GM21367 (cell line): ENCODE data around the gene JKAMP.

Experiments
- ATAC-seq: cut with Tn5 transposase; IDR thresholded peaks from one replicate; pipeline ENCODE4 v1.9.1; 2021; ENCODE audit not compliant: unreplicated experiment

JKAMP gene

GRCh38 chr14:59480166-59480565 is 4.2 kb upstream of the JKAMP start:
- ATAC-seq: no peak

DNA sequence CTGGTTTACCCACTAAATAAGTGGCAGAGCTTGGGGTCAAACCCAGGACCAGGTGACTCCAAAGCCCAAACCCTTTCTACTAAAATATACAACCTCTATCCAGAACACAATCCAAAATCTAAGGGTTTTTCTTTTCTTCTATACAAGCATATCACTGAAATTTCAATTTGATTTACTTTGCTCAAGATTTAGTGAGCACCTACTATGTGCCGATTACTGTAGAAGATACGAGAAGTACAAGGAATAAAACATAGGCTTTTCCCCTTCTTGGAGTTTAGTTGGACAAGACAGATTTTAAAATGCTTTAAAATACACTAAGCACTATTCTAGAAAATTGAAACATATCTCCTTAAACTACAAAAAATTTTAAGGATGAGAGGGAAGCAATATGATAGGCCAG is 2.9 kb upstream of the JKAMP start:
- no peak for ATAC-seq

GRCh38 chr14:59481871-59482540 is 2.3 kb upstream of the JKAMP start:
- ATAC-seq: no peak

DNA sequence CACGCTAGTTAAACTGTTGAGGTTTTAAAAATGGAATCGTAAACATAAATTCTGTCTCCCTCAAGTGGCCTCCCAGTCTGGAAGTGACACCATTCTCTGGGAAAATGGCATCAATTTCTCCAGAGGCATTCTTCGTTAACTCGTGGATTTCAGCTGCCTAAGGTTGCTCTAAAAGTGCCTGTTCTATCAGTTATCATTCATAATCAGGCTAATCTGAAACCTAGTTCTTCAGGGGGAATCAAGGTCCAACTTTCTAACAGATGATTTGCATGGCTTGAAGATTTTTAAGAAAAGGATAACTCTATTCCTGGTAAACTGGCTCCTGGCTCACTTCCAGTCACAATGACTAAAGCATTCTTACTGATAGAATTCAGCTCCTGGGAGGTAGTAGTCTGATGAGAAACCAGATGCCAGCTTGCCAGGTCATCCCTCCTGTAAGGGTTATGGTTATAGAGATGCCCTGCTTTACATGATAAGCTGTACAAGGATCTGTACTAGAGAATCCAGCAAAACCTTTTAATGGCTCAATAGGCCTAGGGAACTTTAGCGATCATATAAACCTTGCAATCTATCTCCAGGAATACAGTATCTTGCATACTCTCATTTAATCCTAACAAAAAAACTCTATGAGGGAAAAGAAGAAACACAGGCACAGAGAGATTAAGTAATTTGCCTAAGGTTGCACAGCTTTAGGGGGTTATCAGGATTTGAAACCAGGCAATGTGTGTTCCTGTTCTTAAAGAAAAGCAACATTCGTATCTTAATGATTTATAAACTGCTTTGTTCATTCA is 1.6 kb upstream of the JKAMP start:
- ATAC-seq: no peak

DNA sequence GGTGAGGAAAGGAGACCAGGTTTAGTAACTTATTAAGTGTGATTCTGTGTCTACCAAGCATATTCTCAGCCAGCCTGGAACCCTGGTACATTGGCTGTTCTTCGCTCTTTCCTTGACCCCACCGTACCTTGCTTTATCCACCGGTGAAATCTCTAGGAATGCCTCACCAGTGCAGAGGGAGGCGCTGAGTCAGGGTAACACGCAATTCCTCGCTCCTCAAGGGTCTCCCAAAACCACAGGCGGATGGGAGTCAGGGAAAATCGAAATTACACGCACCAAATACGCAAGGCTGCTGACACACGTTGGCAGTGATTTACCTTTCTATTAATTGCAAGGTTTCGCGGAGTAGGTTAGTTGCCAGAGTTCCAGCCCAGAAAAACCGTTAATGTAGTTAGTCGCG is 954 bp upstream of the JKAMP start:
- no peak for ATAC-seq

DNA sequence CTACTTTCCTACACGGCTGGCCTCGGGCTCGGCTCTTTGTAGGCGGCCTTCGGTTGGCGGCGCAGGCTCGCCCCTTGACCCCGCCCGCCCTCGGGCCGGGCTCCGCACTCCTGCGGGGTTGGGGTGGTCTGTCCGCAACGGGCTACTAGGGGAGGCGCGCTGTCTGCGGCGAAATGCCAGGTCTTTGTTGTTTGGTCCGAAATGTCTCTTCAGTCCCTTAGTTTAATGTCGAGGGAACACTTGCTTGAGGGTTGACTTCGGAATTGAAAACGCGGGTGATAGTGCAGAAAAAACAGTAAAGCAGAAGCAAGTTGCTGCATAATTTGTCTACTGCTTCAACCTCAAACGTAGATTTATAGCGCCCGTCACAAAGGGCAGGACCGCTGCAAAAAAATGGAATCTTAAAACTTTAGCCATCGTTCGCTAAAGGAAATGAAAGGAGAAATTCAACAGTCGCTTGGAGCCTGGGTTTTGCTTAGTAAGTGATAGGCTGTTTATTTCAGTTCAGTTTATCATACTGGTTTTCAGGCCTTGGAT is 390 bp downstream of the JKAMP start:
- peak; percentile 30 for ATAC-seq

GRCh38 chr14:59490756-59491155 is 6.4 kb downstream of the JKAMP start:
- ATAC-seq: no peak

GRCh38 chr14:59492384-59492783 is 8.1 kb downstream of the JKAMP start:
- ATAC-seq: no peak

DNA sequence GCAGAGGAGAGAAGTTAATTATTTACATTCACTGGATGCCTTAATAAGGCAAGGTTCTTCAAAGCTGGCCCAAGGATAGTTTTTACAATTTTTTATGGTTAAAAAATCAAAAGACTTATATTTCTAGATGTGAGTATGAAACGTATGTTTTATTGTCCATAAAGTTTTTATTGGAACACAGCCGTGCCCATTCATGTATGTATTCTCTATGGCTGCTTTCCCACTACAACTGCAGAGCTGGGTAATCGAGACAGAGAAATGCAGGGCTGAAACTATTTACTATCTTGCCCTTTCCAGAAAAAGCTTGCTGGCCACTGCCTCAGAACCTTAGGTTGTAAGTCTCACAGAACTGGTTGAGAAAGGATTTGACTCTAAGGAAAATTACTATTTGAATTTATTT is 16.4 kb downstream of the JKAMP start:
- ATAC-seq: no peak

GRCh38 chr14:59503256-59503655 is 18.9 kb downstream of the JKAMP start:
- ATAC-seq: no peak

- ATAC-seq: peak; percentile 87
Measured at GRCh38 chr14:59507063-59507751, 22.9 kb downstream of the JKAMP start.

DNA sequence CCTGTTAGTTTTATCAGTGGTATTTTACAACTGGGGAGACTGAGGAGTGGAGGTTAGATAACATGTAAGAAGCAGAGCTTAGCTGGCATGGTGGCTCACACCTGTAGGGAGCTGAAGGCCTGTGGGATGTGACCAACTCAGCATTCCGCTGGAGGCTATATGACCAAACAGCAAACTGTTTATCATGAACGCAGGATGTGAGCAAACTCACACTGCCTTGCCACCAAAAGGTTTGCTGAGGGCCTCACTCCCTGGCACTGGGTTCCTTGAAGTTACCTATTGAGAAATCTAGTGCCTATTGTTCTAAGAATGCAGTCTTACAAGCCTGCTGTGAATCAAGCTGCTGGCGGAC is 23.4 kb downstream of the JKAMP start:
- ATAC-seq: no peak

GRCh38 chr14:59509101-59509500 is 24.8 kb downstream of the JKAMP start:
- ATAC-seq: no peak

DNA sequence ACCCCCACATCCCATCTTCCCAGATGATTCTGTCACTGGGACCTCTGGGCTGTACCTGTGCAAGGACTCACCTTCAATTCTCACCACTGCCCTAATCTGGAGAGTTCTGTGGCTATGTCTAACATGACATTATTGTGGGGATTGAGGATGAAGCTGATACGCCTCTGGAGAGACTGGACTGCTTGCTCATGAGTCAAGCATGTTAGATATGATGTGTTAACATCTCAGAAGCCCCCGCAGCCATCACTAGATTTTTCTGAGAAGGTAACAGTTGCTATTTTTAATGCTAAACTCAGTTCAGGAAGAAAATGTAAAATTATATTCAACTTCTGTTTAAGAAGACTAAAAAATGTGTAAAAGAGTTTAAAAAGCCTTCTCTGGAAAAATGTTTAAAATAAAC is 25.7 kb downstream of the JKAMP start:
- no peak for ATAC-seq

GRCh38 chr14:59510966-59511365 is 26.6 kb downstream of the JKAMP start:
- no peak for ATAC-seq

- ATAC-seq: no peak
Measured at GRCh38 chr14:59511916-59512575, 27.7 kb downstream of the JKAMP start.

GRCh38 chr14:59520224-59520623 is 35.9 kb downstream of the JKAMP start:
- no peak for ATAC-seq

DNA sequence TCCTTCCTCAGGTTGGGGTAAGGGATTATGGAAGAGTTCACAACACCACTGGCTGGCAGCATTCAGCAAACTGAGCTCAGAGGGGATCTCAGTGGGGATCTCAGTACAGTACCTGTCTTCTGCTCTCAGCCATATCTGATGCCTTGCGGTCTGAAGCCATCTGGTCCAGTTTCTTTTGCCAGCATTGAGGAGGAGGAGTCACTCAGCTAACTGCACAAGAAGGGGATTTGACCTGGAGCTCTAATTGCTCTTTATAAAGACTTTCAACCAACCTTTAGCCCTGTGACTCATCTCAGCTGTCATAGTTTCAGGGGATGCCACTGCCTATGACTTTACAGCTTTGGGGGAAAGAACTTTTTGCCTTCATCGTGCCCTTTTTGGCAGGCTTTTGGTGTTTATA is 44.9 kb downstream of the JKAMP start:
- ATAC-seq: no peak

DNA sequence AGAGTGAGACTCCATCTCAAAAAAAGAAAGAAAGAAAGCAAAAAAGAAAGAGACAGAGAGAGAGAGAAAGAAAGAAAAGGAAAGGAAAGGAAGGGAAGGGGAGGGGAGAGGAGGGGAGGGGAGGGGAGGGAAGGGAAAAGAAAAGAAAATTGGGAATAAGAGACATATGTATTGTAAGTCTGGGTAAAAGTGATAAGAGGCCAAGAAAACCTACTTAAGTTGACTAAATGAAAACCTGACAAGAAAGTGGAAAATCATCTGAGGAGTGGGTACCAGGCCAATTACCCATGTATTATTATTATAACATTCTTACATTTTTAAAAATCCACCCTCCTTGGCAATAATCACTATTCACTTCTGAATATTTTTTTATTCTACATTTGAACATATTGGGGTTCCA is 46.0 kb downstream of the JKAMP start:
- ATAC-seq: no peak

DNA sequence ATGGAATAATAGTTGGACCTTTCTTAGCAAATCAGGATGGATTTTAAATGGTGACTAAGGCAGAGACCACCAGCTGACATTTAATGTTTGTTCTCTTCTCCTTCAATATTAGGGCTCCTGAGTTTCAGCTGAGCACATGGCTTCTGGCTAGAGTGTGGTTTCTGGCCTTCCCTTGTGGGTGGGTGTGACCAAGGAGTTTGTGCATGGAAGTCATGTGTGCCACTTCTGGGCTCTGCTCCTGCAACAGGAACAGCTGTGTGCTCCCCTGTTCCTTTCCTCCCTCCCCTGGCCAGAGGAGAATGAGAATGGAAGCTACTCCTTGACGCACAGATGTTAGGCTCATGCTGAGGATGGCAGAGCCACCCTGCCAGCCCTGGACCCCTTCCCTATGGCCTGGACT is 48.1 kb downstream of the JKAMP start:
- no peak for ATAC-seq

DNA sequence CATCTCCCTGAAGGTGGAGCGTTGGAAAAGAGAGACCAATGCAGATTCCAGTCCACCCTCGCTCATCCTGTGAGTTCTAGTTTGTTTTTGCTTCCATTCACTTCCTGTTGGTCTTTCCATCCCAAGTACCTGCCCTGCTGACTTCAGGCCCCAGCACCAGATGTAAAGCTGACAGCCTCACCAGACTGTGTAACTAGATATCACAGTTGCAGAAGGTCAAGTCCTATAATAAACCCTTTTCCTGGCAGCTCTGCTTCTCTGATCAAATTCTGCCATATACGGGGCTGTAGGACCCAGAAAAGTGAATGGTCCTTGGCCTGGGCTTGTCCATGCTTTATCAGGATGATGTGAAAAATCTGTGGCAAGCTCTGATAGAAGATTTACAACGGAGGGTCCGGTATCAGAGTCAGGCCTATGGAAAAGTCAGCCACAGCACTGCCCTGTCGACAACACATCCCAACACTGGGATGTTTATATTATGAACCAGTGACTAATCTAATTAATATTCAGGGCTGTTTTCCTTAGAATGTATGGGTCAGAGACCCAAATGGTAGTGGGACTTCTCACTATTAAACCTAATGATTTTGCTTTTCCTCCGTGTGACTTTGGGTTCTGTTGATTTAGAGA is 50.2 kb downstream of the JKAMP start:
- no peak for ATAC-seq
